H54 (cell line): Measurements from ENCODE around the gene PCBP2.

Experiments used
- DNase-seq: peaks from one replicate; pipeline ENCODE4 v3.0.0; 2011; ENCODE audit warnings: low spot score, mixed read lengths; ENCODE audit not compliant: insufficient read length
- FAIRE-seq: peaks from 3 replicates; lab custom pipeline; 2011; peaks lifted over from hg19 to GRCh38; lab: Jason Lieb, UNC
- POLR2A ChIP-seq: IDR thresholded peaks from 2 replicates; pipeline ENCODE4 v1.6.1; 2011; ENCODE audit warnings: low read depth, mild to moderate bottlenecking, low read length

PCBP2 gene

DNA sequence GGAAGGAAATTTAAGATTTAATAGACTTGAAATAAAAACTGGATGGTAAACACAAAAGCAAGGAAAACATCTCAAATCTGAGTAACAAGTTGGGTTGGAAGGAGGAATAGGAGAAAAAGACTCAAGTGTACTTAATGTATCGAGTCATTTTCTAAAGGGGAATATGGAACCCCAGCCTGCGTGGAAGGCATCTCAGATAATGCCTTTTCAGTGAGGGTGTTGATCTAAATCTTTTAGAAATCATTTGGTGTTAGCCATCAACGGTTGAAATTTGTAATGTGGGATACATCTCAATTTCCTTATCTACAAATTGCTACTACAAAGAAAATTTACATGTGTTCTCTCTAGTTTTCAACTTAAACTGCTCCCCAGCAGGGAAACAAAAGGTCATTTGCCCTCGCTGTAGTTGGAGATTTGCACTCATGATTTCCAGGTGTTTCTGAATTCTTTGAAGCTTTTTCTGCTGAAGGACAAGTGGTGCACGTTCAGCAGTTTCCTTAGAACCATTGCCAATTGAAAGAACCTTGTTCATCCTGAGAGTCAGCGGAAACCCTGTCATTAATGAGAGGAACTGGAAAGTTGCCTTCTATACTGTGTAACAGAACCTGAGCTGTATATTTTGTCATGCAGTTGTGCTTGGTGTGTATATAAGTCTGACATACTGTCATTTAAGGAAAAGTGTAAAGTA, 2.2 kb downstream of the PCBP2 start:
- no peak for DNase-seq
- TF ChIP-seq POLR2A: no peak
- FAIRE-seq: no peak

DNA sequence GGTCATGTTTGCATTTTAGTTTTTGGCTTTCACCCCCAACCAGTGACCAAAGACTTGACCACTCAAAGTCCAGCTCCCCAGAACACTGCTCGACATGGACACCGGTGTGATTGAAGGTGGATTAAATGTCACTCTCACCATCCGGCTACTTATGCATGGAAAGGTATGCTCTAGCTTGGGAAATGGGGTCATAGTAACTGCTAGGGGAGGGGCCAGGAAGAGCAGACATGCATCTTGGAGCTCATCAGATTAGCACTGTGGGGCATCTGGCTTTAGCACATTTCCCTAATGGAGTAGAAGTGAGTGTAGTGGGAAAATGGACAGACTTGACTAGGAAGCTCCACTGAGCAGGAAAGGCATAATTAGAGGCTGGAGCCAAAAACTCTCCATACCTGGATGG, 2.8 kb downstream of the PCBP2 start:
- DNase-seq (no peak), FAIRE-seq (no peak)
- TF ChIP-seq POLR2A: no peak

DNA sequence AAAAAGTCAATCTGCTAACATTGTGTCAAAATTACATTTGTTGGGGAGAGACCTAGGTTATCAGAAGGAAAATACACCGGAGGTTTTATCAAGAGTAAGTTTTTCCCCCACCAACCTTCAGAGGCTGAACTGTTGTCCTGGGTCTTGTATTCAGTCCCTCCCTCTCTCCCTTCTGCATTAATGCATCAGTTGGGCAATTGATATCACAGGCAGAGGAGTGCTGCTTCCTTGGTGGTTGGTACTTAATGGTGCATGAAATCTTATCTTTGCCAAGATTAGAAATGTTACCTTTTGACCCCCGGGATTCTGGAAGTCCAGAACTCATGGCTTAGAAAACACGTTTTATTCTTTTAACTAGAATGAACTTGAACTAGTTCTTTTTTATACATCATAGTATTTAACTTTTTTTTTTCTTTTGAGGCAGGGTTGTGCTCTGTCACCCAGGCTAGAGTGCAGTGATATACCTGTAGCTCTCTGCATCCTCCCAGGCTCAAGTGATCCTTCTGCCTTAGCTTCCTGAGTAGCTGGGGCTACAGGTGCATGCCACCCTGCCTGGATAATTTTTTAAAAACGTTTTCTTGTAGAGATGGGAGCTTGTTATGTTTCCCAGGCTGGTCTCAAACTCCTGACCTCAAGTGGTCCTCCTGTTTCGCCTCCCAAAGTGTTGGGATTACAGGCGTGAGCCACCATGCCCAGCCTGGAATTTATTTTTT, 4.9 kb downstream of the PCBP2 start:
- TF ChIP-seq POLR2A: no peak
- no peak for FAIRE-seq
- no peak for DNase-seq

DNA sequence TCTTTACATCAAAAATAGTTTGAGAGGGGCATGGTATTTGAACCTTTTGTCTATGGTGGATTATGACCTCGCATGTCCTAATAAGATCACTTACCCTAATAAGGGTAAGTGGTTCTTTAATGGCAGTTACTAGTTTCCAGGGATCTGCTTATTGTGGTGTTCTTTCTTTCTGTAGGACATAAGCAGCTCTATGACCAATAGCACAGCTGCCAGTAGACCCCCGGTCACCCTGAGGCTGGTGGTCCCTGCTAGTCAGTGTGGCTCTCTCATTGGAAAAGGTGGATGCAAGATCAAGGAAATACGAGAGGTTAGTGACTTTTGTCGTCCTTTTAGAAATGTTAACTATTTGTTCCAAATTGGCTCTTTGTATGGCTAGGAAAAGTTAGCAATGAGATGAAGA, 7.2 kb downstream of the PCBP2 start:
- DNase-seq (no peak), FAIRE-seq (no peak)
- TF ChIP-seq POLR2A: no peak

DNA sequence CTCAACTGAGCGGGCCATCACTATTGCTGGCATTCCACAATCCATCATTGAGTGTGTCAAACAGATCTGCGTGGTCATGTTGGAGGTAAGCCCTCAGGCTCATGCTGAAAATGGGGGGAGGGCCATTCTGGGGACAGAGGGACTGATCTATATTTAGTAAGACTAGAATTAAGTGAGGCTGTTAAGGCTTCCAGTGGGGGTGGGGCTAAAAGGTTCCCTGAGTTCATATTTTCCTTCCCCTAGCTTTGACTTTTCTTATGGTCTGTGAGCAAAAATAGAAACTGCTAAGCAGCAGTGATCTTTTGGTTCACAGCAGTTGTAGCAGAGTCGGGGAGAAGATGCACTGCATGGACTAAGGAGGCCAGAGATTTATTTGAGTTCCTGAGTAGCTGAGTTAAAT, 9.2 kb downstream of the PCBP2 start:
- no peak for DNase-seq
- no peak for FAIRE-seq
- TF ChIP-seq POLR2A: no peak

DNA sequence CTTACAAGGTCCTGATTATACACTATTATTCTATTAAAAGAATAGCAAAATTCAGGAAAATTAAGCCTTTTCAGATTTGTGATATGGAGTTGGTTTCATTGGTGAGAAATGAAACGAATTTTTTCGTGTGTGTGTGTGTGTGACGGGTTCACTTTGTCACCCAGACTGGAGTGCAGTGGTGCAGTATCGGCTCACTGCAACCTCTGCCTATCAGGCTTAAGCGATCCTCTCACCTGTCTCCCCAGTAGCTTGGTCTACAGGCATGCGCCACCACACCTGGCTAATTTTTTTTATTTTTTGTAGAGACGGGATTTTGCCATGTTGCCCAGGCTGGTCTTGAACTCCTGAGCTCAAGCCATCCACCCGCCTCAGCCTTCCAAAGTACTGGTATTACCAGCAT, 9.7 kb downstream of the PCBP2 start:
- no peak for FAIRE-seq

DNA sequence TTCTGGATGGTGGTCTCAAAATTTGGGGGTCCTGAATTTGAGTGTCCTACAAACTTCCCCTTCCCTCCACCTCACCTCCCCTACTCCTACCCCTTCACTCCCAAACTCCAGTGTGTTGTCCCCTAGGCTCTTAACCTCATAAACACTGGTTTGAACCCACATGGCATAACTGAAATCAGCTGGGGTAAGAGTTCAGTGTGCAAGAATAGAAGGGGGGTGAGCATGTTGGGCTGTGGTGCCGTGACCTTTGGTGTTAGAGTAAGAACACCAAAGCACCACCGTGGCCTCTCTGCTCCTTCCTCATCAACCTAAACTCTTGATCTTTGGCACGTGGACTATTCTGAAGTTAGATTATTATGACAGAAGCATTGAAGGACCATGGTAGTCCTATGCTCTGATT, 11.0 kb downstream of the PCBP2 start:
- FAIRE-seq (no peak), DNase-seq (no peak)
- no peak for TF ChIP-seq POLR2A

More for the DNA sequence above, 9.7 kb downstream of the PCBP2 start:
- no peak for DNase-seq
- no peak for TF ChIP-seq POLR2A

DNA sequence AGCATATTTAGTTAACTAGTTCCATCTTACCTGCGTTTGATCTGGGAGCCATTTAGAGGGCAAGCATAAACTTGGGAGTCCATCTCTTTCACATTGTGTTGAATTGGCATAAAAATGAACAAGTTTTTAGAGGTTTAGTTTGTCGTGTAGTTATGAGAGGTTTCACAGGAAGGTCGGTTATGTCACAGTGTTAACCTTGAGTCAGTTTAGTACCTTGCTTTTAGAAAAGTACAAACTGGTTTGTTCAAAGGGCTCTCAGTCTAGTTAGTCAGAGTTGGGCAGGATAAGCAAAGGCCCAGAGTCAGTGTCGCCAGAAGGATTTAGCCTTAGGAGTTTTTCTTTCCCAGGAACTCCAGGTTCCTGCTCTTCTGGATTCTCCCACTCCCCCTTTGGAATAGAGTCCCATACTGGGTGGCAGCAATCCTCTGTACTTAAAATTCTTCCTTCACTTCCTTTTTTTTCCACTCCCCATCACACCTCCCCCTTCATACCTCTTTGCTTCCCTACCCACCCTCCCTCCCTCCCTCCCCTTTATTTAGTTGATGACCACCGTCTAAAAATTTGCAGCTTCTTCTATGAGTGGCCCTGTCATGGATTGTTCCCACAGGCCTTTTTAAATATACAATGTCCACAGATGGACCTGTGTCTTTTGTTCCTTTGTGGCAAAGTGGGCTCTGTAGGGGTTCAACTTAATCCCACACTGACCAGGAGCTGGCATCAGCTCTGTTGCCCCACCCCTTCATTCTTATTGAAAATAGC, 12.1 kb downstream of the PCBP2 start:
- no peak for TF ChIP-seq POLR2A
- FAIRE-seq: no peak
- no peak for DNase-seq

DNA sequence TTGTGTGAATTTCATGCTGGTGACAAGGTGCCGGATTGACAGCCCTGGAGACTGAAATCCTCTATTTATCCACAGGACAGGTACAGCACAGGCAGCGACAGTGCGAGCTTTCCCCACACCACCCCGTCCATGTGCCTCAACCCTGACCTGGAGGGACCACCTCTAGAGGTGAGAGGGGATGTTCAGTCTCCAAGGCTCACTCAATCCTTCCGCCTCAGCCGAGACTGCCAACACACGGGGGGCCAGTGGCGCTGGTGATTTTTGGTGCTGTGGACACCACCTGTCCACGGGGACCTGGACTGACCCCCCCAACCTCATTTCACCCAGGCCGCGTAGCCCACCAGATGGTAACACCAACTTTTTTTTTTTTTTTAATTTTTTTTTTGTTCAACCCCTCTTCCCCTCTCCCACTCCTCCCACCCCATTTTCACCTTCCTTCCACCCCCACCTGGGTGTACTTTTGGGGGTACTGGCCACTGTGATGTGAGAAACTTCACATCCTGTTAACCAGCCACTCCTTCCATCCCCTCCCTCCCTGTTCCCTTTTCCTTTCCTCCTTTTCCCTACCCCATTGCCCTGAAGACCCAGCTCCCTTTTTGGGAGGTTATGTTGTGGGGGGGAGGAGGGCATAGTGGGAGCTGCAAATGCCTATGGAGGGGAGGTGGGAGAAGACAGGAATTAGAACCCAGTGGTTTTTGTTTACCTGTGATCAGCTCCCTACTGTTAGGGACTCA, 12.9 kb downstream of the PCBP2 start:
- DNase-seq (no peak), FAIRE-seq (no peak)
- no peak for TF ChIP-seq POLR2A

DNA sequence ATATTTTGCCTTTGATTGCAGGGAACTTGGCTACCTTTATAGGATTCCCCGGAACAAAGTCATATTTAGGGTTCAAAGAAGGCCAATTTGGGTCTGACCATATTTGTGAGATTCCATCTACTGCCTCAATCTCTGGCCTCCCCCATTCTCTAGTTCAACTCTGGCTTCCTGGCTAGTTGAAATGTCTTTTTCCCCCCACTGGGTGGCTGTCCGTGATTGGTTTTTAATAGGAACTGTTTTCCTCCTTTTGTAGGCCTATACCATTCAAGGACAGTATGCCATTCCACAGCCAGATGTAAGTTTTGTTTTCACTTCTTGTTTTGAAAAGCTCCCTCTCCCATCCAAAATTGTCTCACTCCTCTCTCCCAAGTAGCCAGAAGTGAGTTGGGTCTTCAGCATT, 13.8 kb downstream of the PCBP2 start:
- no peak for DNase-seq
- no peak for TF ChIP-seq POLR2A
- FAIRE-seq: no peak

DNA sequence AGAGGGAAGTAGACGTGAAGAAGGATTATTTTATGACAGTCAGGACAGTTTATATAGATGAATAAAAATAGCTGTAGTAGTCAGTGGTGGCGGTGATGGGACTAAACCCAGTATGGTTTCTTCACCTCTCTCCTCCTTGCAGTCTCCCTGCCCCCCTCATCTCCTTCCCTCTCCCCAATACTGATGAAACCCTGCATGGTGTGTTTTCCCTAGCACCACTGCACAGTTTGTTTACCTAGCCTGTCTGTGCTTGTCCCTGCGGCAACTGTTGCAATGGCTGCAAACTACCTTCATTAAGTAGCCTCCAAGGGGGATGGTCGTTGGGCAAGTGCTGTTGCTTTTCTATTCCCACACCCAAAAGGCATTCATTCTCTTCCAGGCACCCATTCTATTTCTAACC, 14.7 kb downstream of the PCBP2 start:
- TF ChIP-seq POLR2A: no peak
- FAIRE-seq (no peak), DNase-seq (no peak)

DNA sequence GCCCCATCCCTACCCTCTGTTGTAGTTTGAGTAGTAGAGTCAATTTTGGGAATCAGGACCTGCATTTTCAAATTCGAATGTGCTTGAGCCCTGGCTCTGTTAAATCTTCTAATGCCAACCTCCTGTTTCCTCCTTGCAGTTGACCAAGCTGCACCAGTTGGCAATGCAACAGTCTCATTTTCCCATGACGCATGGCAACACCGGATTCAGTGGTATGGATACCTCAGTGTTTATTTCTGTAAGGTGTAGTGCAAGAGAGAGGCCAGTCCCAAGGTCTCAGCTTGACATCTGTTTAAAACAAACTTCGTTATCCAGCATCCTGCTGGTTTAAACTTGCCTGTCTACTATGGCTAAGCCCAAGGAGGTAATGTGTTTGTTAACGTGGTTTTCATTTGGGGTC, 15.2 kb downstream of the PCBP2 start:
- FAIRE-seq: no peak
- DNase-seq: no peak
- no peak for TF ChIP-seq POLR2A

DNA sequence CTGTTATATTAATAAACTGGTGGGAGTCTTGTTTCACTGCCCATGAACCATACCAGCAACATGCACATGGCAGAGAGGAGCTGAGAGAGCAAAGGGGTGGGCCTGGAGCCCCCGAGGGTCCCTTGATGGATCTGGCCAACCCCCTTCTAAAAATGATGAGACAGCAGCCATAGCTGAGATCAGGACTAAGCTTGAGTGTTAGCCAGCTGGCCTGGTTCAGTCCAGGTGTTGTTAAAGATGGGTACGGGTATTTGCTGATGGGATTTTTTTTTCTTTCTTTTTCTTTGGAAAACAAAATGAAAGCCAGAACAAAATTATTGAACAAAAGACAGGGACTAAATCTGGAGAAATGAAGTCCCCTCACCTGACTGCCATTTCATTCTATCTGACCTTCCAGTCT, 16.0 kb downstream of the PCBP2 start:
- FAIRE-seq (no peak), DNase-seq (no peak)
- no peak for TF ChIP-seq POLR2A

DNA sequence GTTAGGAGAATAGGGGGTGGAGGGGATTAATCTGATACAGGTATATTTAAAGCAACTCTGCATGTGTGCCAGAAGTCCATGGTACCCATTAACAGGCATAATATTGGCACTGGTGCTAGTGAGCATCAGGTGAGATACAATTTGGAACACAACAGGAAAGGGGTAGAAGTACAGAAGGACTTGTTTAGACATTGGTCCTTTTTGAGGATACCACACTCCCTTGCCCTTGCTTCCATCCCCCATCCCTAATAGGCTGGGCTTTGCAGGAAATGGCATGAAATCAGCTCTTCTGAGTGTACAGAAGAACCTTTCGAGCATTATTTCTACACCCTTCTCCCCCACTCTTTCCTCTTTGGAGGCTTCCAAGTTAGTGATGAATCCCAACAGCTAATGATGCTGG, 16.4 kb downstream of the PCBP2 start:
- FAIRE-seq: no peak
- no peak for DNase-seq
- no peak for TF ChIP-seq POLR2A
